PC-3 (cell line): ENCODE data around the gene ITGA7. TPM values are rescaled to one million over a fixed set of nuclear protein-coding genes. Genes with fewer than 3 reads are reported as not detected.

Source experiments
- ATAC-seq: fragments of 200-7000 bp; cut with Tn5 transposase; 2 replicates; pipeline ENCODE4 v1.9.1; 2020; ENCODE audit warnings: mild to moderate bottlenecking, moderate library complexity
- BruUV-seq: library from RNA; stranded (reverse); fragments of 400-500 nt; replicated peaks from 2 replicates; lab custom pipeline; 2021; lab: Mats Ljungman, UMichigan
- CTCF ChIA-PET: fragments of 300-600 bp; sonication (Branson Sonifier 250); formaldehyde crosslinking; loops from one replicate; lab custom pipeline; 2022; ENCODE audit warnings: antibody characterized with exemption; lab: Charles Lee
- POLR2A ChIA-PET: fragments of 300-600 bp; sonication (Branson Sonifier 250); formaldehyde crosslinking; loops from one replicate; lab custom pipeline; 2022; ENCODE audit warnings: antibody characterized with exemption; ENCODE audit not compliant: unreplicated experiment; lab: Charles Lee
- DNase-seq: peaks from one replicate; pipeline ENCODE4 v3.0.0-alpha.2; 2015
- H2AFZ ChIP-seq: fragments of 300-600 bp; sonication (generic); 2 replicates; pipeline ENCODE4 v1.6.0; 2016; ENCODE audit warnings: antibody characterized with exemption, low read length
- H3F3A ChIP-seq: fragments of 300-600 bp; sonication (generic); one replicate; pipeline ENCODE4 v1.6.0; 2017; ENCODE audit warnings: antibody characterized with exemption, low read length, control low read depth, mild to moderate bottlenecking; ENCODE audit not compliant: unreplicated experiment
- H3K27ac ChIP-seq: fragments of 300-600 bp; sonication (generic); 2 replicates; pipeline ENCODE4 v1.5.1; 2016; ENCODE audit warnings: mild to moderate bottlenecking, low read length
- H3K27me3 ChIP-seq: fragments of 300-600 bp; sonication (generic); 2 replicates; pipeline ENCODE4 v1.6.1; 2016; ENCODE audit warnings: low read length, mixed read lengths
- H3K36me3 ChIP-seq: fragments of 300-600 bp; sonication (generic); 2 replicates; pipeline ENCODE4 v1.6.1; 2016; ENCODE audit warnings: low read depth, mixed run types, low read length, mixed read lengths
- H3K4me1 ChIP-seq: fragments of 300-600 bp; sonication (generic); 2 replicates; pipeline ENCODE4 v1.5.1; 2016; ENCODE audit warnings: low read length; ENCODE audit not compliant: insufficient read depth
- H3K4me2 ChIP-seq: fragments of 300-600 bp; sonication (generic); 2 replicates; pipeline ENCODE4 v1.6.0; 2016; ENCODE audit warnings: low read length
- H3K4me3 ChIP-seq: fragments of 300-600 bp; sonication (generic); 2 replicates; pipeline ENCODE4 v1.5.1; 2016; ENCODE audit warnings: mild to moderate bottlenecking, low read length, mixed read lengths
- H3K79me2 ChIP-seq: fragments of 300-600 bp; sonication (generic); 2 replicates; pipeline ENCODE4 v1.6.1; 2017; ENCODE audit warnings: low read length, mixed read lengths
- H3K9ac ChIP-seq: fragments of 300-600 bp; sonication (generic); 2 replicates; pipeline ENCODE4 v1.6.0; 2016; ENCODE audit warnings: mild to moderate bottlenecking, low read length
- H3K9me2 ChIP-seq: fragments of 300-600 bp; sonication (generic); replicated peaks from 2 replicates; pipeline ENCODE4 v1.6.1; 2016; ENCODE audit warnings: mixed run types, low read length, mixed read lengths
- H3K9me3 ChIP-seq: fragments of 300-600 bp; sonication (generic); 2 replicates; pipeline ENCODE4 v1.6.1; 2016; ENCODE audit warnings: low read length, mixed read lengths
- H4K20me1 ChIP-seq: fragments of 300-600 bp; sonication (generic); 2 replicates; pipeline ENCODE4 v1.6.1; 2016; ENCODE audit warnings: low read length, mixed read lengths
- EZH2 ChIP-seq: fragments of 300-600 bp; sonication (generic); IDR thresholded peaks from one replicate; pipeline ENCODE4 v1.6.1; 2017; ENCODE audit warnings: antibody characterized with exemption, mild to moderate bottlenecking, low read length; ENCODE audit not compliant: unreplicated experiment
- EZH2phosphoT487 ChIP-seq: fragments of 300-600 bp; sonication (generic); IDR thresholded peaks from 2 replicates; pipeline ENCODE4 v1.6.1; 2018; ENCODE audit warnings: mild to moderate bottlenecking, antibody characterized with exemption, low read length, borderline replicate concordance
- intact Hi-C: fragments of 100-400 bp; cut with micrococcal nuclease; formaldehyde crosslinking; loops from 2 replicates; pipeline ENCODE4 v1.9.0; 2023
- total RNA-seq: library from RNA; depleted of rRNA; stranded (reverse); fragments of >200 nt; gene quantifications from 2 replicates; pipeline ENCODE4 v1.2.3, GENCODE V29; 2014
- TF ChIP-seq, protein P1 (sequence below): fragments of 300-600 bp; sonication (generic); conservative IDR thresholded peaks from 2 replicates; pipeline ENCODE4 v1.5.1; 2017; ENCODE audit warnings: antibody characterized with exemption, low read depth, mild to moderate bottlenecking, low read length

The ITGA7 gene
- total RNA-seq, 1 experiment from 2014 or later = 4.4 TPM

DNA sequence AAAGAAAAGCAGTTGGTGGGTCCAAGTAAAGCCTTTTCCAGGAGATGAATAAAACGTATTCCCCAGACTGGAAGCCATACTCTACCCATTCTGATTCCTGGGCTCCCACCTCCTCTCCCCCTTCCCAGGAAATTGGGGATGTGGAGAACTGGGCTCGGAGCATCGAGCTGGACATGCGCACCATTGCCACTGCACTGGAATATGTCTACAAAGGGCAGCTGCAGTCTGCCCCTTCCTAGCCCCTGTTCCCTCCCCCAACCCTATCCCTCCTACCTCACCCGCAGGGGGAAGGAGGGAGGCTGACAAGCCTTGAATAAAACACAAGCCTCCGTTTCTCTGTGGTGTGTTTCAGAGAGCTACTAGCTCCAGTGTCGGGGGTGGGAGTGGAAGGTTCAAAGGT lies 11.7 kb upstream of the ITGA7 start:
- Histone ChIP-seq H3K9me3 (no peaks in the 10 kb centered on the region), H3K27ac (no peak overlapping the region), H3K27me3 (no peaks in the 10 kb centered on the region), H3K79me2 (no peaks in the 10 kb centered on the region), H3F3A (no peaks in the 10 kb centered on the region), H3K4me1 (peaks cover 72% of the 10 kb centered on the region), H4K20me1 (no peaks in the 10 kb centered on the region), H3K36me3 (peaks cover 7% of the 10 kb centered on the region), H3K9me2 (no peaks in the 10 kb centered on the region), H2AFZ (no peak overlapping the region), H3K4me3 (no peak overlapping the region), H3K4me2 (peak overlapping the region; percentile 58; the same call in 1 of the 2 replicates), H3K9ac (no peak overlapping the region)
- DNase-seq (no peak), ATAC-seq (no peak)
- CTCF ChIA-PET = interaction anchor here (0.6 to 2.9 kb wide), 3 partner anchors 18 to 991 kb away, joined by 3 to 50 read pairs (median 25); a partner anchor contains a TSS
- no peak for TF ChIP-seq EZH2phosphoT487
- POLR2A ChIA-PET = interaction anchor here (0.6 to 0.8 kb wide), 2 partner anchors 10 to 38 kb away, joined by 3 read pairs; a partner anchor contains a TSS
- intact Hi-C loops = no loop called here
- no TSS peak for BruUV-seq

DNA sequence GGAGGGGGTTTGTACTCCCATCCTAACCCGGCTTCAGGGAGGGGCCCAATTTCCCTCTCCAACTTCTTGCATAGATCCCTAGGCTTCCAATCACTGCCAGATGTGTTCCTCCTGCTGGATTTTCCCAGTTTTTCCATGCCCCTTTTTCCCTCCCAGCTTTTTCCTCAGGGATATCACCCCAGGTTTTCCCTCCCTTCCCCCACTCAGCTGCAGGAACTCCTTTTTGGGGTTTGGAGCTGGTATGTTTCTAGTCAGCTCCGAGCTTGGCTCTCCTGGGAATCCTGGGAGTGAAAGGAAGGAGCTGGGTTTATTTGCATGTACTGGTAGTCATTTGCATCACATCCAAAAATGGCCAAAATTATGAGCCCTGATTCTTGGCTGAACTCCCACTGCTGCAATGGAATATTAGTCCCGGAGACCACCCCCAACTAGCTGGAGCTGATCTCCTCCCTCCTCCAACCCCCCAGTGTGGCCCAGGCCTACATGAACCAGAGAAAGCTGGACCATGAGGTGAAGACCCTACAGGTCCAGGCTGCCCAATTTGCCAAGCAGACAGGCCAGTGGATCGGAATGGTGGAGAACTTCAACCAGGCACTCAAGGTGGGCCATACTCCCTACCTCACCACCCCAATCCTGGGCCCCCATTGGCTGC lies 11.0 kb upstream of the ITGA7 start:
- Histone ChIP-seq H3K9ac (no peak overlapping the region), H3K4me2 (peak overlapping the region; percentile 89), H3K9me2 (no peaks in the 10 kb centered on the region), H2AFZ (no peak overlapping the region), H3K4me3 (no peak overlapping the region), H3K9me3 (no peaks in the 10 kb centered on the region), H4K20me1 (no peaks in the 10 kb centered on the region), H3F3A (no peaks in the 10 kb centered on the region), H3K27ac (no peak overlapping the region), H3K36me3 (peaks cover under 1% of the 10 kb centered on the region; the same call in 1 of the 2 replicates), H3K4me1 (peaks cover 65% of the 10 kb centered on the region), H3K27me3 (no peaks in the 10 kb centered on the region), H3K79me2 (no peaks in the 10 kb centered on the region)
- CTCF ChIA-PET = no interaction called here
- ATAC-seq (no peak), DNase-seq (no peak)
- BruUV-seq = no TSS peak
- TF ChIP-seq EZH2phosphoT487 (no peak), EZH2 (no peak)
- TF ChIP-seq, protein P1, sequence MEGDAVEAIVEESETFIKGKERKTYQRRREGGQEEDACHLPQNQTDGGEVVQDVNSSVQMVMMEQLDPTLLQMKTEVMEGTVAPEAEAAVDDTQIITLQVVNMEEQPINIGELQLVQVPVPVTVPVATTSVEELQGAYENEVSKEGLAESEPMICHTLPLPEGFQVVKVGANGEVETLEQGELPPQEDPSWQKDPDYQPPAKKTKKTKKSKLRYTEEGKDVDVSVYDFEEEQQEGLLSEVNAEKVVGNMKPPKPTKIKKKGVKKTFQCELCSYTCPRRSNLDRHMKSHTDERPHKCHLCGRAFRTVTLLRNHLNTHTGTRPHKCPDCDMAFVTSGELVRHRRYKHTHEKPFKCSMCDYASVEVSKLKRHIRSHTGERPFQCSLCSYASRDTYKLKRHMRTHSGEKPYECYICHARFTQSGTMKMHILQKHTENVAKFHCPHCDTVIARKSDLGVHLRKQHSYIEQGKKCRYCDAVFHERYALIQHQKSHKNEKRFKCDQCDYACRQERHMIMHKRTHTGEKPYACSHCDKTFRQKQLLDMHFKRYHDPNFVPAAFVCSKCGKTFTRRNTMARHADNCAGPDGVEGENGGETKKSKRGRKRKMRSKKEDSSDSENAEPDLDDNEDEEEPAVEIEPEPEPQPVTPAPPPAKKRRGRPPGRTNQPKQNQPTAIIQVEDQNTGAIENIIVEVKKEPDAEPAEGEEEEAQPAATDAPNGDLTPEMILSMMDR = no peak
- POLR2A ChIA-PET = interaction anchor here (0.8 kb wide), 1 partner anchor 37 kb away, joined by 3 read pairs; a partner anchor contains a TSS
- intact Hi-C loops = no loop called here

DNA sequence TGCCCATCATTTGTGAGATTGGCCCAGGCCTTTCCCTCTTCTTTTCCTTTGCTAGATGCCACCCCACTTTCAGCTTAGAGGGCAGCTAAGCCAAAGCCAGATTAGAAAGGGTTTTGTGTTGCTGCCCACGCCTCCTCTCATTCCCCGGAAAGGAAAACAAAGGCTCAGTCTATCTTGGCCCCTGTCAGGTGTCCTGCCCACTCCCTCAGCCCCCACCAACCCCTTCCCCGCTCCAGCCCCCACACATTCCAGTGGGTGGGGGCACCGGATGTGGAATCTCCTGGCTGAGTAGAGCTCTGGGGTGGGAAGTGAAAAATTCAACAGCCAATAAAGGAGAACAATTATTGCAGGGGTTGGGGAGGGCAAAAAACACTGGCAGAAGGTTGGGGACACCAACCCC lies 10.3 kb upstream of the ITGA7 start:
- Histone ChIP-seq H3K4me1 (peaks cover 72% of the 10 kb centered on the region), H3K4me2 (peak overlapping the region; percentile 89)
- no peak for ATAC-seq

More for the DNA sequence above, 10.3 kb upstream of the ITGA7 start:
- Histone ChIP-seq H3K9ac (no peak overlapping the region), H3K36me3 (no peaks in the 10 kb centered on the region), H3K4me3 (peak overlapping the region; percentile 72; the same call in 1 of the 2 replicates), H3K27me3 (no peaks in the 10 kb centered on the region), H3F3A (no peaks in the 10 kb centered on the region), H3K9me2 (no peaks in the 10 kb centered on the region), H3K27ac (peak overlapping the region; percentile 86), H2AFZ (no peak overlapping the region), H3K79me2 (no peaks in the 10 kb centered on the region), H4K20me1 (no peaks in the 10 kb centered on the region), H3K9me3 (no peaks in the 10 kb centered on the region)
- intact Hi-C loops = no loop called here
- POLR2A ChIA-PET = no interaction called here
- BruUV-seq = no TSS peak
- TF ChIP-seq EZH2phosphoT487 (no peak), EZH2 (no peak)
- TF ChIP-seq, protein P1 = no peak
- CTCF ChIA-PET = interaction anchor here (1.0 kb wide), 1 partner anchor 37 kb away, joined by 4 read pairs; a partner anchor contains a TSS
- DNase-seq = no peak
